A204.1 (cell line): ENCODE data around the gene PCBP3.

Experiments
- FAIRE-seq: peaks from 2 replicates; lab custom pipeline; 2012; peaks lifted over from hg19 to GRCh38; lab: Jason Lieb, UNC

PCBP3 gene

DNA sequence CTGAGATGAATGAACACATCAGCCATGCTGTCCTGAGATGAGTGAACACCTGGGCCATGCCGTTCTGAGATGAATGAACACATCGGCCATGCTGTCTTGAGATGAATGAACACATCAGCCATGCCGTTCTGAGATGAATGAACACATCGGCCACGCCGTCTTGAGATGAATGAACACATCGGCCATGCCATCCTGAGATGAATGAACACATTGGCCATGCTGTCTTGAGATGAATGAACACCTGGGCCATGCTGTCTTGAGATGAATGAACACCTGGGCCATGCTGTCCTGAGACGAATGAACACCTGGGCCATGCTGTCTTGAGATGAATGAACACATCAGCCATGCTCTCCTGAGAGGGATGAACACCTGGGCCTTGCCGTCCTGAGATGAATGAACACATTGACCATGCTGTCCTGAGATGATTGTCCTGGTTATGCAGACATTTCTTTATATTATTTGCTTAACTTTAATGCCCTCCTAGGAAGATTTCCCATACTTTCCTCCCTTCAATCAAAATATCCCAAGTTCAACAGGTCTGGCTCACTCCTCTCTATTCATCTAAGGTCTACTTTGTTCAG, 289.5 kb downstream of the PCBP3 start:
- no peak for FAIRE-seq

DNA sequence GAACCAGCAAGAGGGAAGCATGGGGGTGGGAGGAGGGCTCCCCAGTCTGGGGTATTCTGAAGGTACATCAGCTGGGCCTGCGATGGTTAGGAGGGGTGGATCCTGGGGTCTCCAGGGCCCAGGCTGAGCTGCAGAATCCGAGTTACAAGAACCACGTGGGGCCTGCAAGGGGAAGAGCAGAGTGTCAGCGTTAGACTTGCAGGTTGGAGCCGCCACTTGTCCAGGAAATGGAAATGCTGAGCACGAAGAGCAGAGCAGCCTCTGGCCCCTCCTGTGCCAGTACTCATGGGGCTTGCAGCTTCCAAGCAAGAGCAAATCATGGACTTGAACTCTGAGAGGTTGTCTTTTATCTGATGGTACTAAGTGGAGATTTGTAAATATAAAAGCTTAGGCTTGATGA, 290.6 kb downstream of the PCBP3 start:
- FAIRE-seq = no peak

DNA sequence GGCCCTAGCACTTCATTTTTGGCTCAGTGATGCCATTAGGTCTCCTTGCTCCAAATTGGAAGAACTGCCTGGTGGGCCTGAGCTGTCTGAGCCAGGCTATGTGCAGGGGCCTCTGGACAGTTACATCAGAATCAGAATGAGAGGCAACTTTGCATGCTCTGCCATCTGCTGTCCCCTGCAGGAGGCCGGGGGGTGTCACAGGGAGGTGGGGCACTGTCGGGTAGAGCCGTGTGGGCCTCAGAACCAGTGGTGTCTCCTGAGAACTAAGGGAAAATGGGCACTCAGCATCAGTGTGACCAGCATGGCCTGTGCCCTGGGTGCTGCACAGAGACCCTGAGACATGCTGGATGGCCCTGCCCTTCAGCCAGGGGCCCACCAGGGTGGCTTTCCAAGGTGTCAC, 291.0 kb downstream of the PCBP3 start:
- FAIRE-seq = no peak

DNA sequence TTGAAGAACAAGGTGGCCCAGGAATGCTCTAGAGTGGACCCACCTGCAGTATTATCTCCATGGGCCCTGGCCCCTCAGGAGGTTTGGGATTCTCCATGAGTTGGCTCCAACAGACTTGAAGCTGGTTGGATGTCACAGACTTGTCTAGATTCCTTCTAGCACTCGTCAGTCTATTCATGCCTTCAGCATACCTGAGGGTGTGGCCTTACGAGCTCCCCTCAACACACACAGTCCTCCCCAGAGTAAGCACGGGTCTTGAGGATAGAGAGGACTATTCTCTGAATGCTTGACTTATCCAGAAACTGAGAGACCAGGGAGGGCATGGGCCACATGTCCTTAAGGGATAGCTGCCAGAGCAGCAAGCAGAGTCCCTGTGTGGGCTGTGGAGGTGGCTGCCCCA, 292.1 kb downstream of the PCBP3 start:
- FAIRE-seq = no peak

DNA sequence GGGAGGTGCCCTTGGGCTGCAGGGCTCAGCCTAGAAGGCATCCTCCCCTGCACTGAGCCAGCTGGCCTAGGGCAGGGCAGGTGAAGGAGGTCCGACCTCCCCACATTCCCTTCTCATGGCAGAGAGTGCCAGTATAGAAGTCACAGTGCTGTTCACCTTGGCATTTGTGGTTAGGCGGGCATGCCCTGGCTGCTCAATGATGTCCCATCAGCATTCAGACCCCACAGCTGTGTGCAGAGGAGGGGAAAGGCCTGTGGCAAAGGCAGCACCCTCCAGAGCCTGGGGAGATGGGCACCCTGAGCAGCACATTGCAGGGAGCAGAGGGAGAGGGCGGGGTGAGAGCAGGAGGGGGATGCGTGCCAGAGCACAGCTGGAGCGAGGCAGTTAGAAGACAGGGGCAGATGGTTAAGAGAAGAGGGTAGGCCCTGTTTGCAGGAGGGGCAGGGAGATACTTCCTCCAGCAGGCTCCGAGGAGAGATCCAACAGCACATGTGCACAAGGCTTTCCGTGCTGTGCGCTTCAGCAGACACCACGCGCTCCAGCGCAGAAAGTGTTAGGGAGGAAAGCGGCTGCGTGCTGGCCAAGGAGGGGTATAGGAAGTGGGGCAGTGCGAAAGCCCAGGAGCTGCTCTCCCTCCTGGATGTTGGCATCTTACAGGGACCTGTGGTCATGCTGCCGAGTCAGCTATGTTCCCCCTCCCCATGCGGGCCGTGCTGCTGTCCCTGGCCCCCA, 294.4 kb downstream of the PCBP3 start:
- no peak for FAIRE-seq

DNA sequence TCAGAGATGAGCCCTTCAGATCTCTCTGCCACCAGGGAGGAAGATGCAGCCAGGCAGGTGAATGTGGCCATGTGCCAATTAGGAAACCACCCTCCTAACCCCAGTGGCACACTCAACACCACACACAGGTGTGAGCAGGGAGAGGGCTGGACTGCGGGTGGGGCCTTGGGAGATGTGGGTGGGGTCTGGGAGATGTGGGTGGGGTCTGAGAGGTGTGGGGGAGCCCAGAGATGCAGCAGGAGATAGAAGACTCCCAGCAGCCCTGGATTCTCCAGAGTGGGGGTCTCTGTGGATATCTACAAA, 294.9 kb downstream of the PCBP3 start:
- no peak for FAIRE-seq

DNA sequence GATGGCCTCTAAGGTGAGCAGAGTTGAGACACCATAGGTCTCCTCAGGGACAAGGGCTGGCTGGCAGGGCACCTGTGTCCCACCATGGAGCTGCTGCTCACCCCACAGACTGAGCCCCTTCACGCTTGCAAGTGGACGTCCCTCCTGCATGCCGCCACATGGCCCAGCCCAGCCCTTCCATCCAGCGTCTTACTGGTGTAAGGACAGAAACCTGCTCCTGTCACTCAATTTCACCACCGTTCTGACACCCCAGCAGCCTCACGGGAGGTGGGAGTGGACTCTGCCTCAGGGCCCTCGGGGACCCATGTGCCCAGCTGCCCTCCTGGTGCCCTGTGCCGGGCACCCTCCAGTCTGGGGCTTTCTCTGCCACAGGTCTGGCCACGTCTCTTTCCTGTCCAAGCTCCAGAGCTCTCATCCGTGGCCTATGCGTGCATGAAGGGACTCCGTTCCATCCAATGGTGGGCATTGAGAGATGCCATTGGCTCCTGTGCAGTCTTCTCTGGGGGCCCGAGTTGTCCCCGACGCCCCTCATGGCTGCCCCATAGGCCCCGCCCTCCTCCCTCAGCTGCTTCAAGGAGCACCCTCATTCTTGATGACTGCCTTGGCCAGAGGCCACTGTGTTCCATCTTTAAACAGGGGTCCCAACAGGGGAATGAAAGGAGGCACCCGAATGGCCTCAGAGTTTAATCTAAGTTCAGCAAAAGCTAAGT, 295.4 kb downstream of the PCBP3 start:
- no peak for FAIRE-seq

DNA sequence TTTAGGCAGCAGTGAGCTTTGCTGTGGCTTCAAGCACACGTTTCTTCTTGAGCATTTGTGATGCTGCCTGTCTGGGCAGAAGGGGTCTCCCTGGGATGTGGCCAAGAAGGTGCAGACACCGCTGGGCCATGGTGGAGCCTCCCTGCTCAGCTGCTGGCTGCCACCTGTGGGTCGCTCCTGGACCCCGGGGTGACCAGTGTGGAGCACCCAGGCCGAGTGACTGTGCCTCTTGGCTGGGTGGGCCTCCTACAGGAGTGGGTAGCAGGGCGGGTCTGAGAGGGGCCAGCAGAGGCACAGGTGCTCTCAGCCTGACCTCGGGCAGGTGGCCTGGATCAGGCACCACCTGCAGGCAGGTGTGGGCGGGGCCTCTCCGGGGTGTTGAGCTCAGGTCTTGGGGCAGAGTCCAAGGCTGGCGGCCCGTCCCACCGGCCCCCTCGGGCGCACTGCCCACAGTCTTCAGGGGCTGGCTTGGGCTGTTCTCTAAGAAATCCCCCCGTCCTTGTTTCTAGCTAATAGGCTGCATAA, 296.1 kb downstream of the PCBP3 start:
- no peak for FAIRE-seq

DNA sequence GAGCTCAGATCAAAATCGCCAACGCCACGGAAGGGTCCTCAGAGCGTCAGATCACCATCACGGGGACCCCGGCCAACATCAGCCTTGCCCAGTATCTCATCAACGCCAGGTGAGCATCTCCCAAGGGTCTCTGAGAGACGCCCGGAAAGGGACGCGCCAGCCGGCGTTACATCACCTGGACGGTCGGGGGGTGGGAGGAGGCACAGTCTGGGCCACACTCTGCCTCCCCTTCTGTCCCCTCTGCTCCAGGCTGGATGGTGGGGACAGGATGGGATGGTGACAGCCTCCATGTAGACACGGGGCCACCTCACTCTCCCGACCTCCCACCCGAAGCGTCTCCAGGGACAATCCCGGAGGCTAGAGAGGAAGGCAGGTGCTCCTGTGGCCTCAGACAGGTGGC, 296.6 kb downstream of the PCBP3 start:
- no peak for FAIRE-seq

DNA sequence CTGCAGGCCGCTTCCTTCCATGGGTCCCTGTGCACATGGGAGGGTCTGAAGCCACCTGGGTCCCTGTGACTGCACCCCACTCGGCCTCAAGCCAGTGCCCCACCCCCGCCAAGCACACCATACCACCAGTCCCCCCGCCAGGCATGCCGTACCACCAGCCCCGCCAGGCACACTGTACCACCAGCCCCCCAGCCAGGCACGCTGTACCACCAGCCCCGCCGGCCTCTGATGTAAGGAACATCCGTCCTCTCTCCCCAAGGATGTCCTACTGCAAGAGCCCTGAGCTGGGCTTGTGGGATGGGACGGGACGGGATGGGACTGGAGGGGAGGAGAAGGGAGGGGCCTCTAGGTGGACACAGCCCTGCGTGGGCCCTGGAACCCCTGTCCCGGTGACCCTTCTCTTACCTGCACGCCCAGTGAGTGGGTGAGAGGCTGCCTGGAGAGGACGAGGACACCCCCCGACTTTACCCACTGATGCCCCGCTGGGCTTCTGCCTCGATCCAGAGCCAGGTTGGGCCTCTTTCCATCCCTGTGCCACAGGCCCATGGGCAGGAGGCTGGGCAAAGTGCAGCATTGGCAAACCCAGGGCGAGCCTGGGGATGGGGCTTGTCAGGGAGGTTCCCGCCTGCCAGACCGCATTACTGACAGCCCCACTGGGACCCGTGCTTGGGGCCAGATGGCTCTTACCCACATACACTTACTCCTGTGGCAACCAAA, 297.3 kb downstream of the PCBP3 start:
- no peak for FAIRE-seq

DNA sequence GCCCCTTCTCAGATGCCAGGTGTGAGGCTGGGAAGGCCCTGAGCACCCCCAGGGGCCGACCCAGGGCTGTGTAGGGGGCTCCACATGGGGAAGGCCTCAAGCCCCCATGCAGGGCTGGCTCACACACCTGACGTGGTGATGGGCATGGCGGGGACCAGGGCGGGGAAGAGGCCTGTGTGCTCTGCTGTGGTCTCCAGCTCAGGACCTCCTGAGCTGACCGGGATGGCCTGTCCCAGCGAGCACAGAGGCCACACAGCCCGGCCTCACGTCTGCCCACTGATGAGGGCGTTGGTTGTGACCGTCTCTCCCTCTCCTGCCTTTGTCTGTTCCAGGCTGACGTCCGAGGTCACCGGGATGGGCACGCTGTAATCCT, 297.8 kb downstream of the PCBP3 start:
- no peak for FAIRE-seq

DNA sequence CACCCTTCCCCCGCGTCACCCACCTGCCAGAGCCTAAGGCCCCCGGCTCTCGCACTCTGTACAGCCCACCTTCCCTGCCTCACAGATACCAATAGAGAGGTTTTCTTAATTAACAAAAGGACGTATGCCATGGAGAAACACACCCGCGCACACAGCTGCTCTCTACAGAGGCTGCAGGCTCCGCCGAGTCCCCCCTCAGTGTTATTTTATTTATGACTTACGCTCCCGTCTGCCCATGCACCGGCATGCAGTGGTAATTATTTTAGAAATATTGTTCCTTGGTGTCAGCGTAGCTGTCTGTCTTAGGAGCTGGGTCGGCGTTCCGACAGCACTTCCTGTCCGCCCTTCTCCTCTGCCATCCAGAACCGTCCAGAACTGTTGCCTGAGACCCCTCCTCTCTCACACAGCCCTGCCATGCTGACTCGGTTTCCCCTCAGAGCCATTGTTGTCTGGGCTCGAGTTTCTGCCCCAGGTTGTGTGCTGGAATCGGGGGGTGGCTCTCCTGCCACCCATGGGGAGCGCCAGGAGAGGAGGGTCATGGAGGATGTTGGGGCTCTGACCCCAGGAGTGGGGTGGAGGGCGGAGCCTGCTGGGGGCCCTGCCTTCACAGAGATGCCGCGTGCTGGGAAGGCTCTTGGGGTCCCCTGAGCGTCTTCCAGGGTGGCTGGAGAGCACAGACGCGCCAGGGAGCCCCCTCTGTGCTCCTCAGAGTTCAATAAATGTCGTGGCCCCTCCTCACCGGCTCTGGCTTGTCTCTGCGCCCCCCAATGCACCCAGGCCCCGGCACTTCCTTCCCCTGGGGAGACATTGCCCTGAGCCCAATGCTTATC, 298.4 kb downstream of the PCBP3 start:
- no peak for FAIRE-seq

DNA sequence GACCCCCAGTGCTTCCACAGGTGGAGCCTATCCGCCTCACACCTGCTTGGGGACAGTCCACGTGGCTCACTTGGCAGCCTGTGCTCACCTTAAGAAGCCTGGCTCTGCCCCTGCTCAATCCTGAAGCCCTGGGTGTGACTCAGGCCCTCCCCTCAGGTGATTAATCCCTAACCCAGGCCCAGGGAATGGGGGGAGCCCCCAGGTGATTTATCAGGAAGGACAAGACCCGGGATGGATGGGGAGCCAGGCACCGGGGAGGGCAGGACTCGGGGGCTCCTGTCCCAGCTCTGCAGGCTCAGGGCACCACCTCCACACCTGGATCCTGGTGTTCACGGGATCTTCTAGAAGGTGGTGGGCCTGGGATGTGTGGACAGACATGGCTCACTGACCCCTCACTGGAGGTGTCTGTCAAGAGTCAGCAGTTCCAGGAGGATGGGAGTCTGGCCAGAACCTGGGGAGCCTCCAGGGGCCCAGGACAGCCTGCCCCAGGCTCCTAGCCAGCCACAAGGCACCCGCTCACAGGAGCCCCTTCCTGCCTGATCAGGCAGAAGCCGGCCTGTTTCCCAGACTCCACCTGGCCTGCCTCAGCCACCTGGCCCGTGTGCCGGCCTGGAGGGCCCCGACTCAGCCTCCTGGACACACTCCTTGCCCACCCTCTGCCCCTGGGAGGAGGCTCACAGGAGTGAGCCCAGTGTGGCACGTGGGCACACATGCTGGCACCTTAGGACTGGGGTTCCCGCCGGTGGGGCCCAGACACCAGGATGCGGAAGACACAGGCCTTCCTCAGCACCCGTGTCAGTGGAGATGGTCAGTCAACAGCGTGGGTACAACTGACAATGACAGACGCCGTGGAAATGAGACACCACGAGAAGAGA, 299.5 kb downstream of the PCBP3 start:
- FAIRE-seq = no peak

DNA sequence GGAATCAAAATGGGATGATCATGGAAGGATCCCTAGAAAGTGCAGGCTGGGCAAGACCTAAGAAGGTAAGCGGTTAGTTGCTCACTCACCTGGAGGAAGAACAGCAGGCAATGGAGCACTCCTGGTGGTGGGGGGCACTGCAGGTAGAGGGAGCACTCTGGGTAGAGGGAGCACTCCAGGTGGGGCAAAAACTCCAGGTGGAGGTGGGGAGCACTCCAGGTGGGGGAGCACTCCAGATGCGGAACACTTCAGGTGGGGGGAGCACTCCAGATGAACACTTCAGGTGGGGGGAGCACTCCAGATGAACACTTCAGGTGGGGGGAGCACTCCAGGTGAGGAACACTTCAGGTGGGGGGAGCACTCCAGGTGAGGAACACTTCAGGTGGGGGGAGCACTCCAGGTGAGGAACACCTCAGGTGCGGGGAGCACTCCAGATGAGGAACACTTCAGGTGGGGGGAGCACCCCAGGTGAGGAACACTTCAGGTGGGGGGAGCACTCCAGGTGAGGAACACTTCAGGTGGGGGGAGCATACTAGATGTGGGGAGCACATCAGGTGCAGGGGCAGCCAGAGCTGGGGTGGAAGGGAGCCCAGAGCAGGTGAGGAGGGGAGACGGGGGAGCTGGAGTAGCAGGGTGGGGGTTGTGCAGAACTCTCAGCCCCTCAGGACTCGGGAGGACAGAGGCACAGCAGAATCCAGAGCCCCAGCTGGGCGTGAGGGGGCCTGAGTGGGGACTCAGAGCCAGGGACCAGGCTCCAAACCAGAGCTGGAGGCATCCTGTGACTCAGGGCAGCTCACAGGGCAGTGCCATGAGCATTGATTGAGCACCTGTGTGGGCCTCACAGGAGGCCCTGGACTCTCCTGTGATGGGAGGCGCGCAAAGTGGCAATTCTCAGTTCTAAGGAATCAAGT, 300.4 kb downstream of the PCBP3 start:
- no peak for FAIRE-seq

DNA sequence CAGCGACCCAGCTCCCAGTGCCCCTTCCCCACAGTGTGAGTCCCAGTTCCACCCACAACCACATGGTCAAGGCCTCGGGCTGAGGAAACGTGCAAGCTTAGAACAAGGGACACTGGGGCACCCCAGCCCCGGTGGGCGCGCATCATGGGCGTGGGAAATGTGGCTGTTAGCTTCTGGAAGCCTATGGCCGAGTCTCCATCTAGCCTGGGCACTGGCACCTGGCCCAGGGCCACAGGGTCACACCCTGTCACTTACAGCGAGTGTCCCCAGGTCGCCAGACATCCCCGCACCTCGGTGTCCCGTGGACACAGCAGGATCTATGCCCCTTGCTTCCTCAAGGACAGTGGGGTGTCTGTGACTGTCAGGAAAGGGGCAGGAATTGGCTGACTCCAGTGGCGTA, 301.1 kb downstream of the PCBP3 start:
- FAIRE-seq = no peak

DNA sequence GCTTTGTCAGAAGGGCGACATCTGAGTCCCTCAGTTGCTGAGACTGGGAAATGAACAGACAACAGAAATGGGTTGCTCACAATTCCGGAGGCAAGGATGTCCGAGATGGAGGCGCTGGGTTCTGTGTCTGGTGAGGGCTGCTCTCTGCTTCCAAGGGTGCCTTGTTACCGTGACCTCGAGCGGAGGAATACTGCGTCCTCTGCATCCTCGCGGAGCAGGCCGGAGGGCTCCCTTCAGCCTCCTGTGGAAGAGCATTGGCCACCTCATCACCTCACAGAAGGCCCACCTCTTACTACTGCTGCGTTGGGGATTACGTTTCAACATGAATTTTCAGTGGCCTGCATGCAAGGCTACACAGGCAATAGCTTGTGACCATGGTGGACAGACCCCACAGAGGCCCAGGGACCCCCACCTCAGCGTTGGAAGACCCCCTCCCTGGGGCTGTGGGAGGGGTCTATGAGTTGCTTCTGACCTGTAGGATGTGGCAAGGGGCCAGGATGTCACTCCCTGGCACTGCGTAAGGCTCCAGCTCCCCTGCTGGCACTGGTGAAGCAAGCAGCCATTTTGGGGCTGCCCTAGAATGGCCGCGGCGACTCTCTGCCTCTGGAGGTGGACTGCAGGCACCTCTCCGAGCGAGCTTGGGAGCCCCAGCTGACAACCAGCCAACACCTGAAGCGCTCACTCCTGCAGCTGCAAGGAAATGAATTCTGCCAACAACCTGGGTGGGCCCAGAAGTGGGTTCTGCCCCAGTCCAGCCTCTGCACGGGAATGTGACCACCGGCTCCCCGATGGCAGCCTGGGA, 301.7 kb downstream of the PCBP3 start:
- no peak for FAIRE-seq

DNA sequence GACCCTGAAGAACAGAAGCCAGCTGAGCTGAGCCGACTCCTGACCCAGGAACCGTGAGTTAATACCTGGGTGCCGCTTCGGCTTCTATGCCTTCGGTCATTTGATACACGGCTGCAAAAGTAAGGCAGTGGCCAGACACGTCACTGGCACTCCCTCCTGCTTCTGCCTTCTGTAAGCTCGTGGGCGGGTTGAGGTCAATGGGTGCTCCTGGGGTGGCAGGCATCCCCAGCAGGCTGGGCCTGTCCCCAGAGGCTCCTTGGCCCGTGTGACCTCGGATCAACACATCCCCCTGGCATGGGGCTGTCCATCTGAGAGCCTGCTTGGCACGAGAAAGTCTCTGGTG, 302.3 kb downstream of the PCBP3 start:
- FAIRE-seq = no peak

DNA sequence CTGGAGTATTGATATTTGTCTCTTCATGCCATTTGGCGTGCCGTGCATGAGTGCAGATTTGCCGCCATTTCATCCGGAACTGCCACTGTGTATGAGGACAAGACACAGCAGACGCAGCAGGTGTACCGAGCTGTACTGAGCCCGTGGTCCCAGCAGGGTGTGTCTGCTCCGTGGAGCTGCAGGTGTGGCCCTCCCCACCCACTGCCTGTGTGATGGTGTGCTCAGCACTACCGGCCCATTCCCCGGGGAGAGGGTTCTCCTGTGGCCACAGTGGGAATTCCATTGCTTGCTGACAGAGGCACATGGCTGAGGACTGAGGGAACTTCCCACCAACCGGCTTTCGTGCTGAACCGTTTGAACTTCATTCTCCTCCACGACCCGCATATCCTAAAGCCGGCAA, 303.8 kb downstream of the PCBP3 start:
- FAIRE-seq = no peak

DNA sequence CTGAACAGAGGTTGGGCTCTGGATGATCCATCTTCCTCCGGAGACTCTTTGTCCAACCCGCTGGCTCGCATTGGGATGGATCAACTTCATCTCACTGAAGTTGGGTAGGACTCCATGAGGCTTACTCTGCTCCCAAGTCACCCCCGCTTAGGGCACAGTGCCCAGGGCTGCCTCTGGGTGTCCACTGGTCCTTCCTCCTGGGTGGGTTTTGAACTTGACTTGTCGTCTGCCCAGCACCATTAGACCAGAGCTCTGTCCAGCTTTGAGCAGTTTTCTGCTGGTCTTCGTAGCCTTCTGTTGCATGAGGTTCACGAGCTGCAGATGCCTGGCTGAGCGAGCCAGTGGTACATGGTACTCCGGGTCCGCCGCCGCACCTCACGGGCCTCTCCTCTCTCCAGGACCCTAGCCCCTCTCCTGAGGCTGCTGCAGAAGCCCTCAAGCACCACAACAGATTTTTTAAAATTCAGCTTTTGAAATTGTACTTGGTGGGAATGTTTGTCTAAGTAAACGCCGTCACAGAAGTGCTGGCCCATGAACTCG, 304.3 kb downstream of the PCBP3 start:
- FAIRE-seq = no peak
